ENCODE results near the gene MARK2.

Gene MARK2

DNA sequence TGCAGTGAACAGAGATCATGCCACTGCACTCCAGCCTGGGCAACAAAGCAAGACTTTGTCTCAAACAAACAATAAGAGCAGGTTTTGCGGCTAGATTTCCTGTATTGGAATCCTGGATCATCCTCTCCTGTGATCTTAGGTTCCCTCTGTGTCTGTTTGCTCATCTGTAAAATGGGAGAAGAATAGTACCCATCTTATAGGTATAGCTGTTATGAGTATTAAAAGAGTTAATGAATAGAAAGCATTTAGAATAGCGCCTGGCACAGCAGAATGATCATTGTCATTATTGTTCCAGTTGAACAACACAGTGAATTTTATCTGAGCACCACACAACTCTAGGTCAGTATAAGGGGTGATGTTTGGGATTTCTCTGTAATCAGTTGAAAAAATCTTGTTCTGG is 10.8 kb downstream of the MARK2 start:
- in situ Hi-C loops (cut with MboI; ENCODE audit: low sequenced_read_pairs, unreplicated experiment), result no loop called here
- DNase-seq (ENCODE audit: low spot score), result no peak
- TF ChIP-seq, protein P1, sequence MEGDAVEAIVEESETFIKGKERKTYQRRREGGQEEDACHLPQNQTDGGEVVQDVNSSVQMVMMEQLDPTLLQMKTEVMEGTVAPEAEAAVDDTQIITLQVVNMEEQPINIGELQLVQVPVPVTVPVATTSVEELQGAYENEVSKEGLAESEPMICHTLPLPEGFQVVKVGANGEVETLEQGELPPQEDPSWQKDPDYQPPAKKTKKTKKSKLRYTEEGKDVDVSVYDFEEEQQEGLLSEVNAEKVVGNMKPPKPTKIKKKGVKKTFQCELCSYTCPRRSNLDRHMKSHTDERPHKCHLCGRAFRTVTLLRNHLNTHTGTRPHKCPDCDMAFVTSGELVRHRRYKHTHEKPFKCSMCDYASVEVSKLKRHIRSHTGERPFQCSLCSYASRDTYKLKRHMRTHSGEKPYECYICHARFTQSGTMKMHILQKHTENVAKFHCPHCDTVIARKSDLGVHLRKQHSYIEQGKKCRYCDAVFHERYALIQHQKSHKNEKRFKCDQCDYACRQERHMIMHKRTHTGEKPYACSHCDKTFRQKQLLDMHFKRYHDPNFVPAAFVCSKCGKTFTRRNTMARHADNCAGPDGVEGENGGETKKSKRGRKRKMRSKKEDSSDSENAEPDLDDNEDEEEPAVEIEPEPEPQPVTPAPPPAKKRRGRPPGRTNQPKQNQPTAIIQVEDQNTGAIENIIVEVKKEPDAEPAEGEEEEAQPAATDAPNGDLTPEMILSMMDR (IDR thresholded peaks at IDR 0.05; ENCODE audit: borderline replicate concordance, control extremely low read depth, extremely low read depth, insufficient read depth, missing control alignments), result no peak

DNA sequence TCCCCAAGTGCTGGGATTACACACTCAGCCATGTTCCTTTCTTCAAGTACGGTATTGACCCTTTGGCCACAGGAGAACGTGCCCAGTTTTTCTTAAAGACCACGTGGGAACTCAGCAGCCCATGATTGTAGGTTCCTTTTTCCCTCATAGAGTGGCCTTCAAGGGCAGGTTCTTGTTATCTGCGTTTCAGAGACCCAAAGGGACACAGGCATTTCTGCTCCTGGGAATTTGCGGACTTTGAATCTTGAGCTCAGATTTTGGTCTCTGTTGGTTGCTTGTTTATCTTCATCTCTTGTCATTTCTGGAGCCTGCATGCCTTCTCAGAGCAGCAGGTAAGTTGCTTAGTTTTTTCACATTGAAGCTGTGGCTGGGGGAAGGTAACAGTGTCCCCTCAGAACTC is 12.0 kb downstream of the MARK2 start:
- TF ChIP-seq, protein P1 (IDR thresholded peaks at IDR 0.05; ENCODE audit: borderline replicate concordance, control extremely low read depth, extremely low read depth, insufficient read depth, missing control alignments), result no peak
- no peak for DNase-seq (ENCODE audit: low spot score)
- in situ Hi-C loops (cut with MboI; ENCODE audit: low sequenced_read_pairs, unreplicated experiment), result no loop called here

DNA sequence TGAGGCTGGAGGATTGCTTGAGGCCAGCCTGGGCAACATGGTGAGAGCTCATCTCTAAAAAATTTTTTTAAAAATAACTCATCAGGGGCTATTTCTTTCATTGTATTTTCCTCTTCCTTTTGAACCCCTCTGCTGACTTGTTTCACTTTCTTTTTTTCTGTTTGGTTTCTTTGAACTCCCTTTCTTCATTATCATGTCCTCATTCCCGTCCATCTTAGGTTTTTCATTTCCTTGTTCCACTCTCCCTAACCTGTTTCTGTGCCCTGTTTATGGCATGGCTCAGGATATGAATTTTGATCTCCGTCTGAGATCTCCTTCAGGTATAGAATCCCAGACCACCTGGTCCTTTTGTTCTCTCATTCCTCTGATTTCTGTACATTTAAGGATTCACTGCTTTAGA is 12.5 kb downstream of the MARK2 start:
- TF ChIP-seq, protein P1 (IDR thresholded peaks at IDR 0.05; ENCODE audit: borderline replicate concordance, control extremely low read depth, extremely low read depth, insufficient read depth, missing control alignments), result no peak
- DNase-seq (ENCODE audit: low spot score), result no peak
- in situ Hi-C loops (cut with MboI; ENCODE audit: low sequenced_read_pairs, unreplicated experiment), result no loop called here

DNA sequence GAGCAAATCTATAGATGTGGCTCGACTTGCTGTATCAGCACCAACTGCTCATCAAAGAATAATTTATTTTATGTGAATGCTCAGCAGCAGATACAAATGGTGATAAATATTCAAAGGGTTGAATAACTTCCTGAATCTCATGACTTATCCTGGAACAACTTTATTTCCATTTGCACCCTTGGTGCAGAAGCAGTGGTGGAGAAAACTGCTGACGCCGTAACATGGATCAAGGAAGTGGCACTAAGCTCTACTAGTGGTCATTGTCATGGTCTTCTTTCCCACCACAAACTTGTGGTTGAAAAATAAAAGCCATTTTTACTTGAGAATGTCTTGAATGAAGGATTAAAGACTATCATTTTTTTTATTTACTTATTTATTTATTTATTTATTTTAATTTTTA is 14.6 kb downstream of the MARK2 start:
- no peak for DNase-seq (ENCODE audit: low spot score)
- TF ChIP-seq, protein P1 (IDR thresholded peaks at IDR 0.05; ENCODE audit: borderline replicate concordance, control extremely low read depth, extremely low read depth, insufficient read depth, missing control alignments), result no peak
- in situ Hi-C loops (cut with MboI; ENCODE audit: low sequenced_read_pairs, unreplicated experiment), result no loop called here

DNA sequence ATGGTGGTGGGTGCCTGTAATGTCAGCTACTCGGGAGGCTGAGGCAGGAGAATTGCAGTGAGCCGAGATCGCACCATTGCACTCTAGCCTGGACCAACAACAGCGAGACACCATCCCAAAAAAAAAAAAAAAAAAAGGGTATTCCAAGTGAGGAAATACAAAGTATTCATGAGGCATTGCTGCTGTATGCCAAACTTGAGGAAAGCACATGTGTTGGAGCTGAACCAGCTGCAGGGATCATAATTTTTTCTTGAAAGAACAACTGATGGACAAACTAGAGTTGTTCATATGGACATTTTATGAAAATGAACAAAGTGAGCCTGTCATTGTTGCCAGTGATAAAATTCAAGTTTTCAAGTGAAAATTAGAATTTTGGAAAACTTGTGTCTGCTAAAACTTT is 15.8 kb downstream of the MARK2 start:
- in situ Hi-C loops (cut with MboI; ENCODE audit: low sequenced_read_pairs, unreplicated experiment), result no loop called here
- DNase-seq (ENCODE audit: low spot score), result no peak
- TF ChIP-seq, protein P1 (IDR thresholded peaks at IDR 0.05; ENCODE audit: borderline replicate concordance, control extremely low read depth, extremely low read depth, insufficient read depth, missing control alignments), result no peak

DNA sequence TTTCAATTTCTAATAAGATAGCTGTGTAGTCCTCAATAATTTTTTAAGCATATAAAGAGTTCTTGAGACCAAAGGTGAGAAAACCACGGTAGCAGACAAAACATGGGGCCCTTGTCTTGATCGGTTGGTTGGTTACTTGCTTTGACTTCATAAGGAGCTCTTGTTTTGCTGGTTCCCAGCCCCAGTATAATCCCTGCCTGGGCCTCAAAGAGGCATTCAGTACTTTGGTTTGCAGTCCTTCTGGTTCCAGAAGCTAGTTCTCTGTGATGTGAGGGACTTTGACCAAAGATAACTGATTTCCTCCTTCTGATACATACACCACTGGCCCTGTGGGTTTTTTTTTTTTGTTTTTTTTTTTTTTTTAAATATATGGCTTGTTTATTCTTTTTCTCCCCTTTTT is 17.1 kb downstream of the MARK2 start:
- in situ Hi-C loops (cut with MboI; ENCODE audit: low sequenced_read_pairs, unreplicated experiment), result no loop called here
- TF ChIP-seq, protein P1 (IDR thresholded peaks at IDR 0.05; ENCODE audit: borderline replicate concordance, control extremely low read depth, extremely low read depth, insufficient read depth, missing control alignments), result no peak
- no peak for DNase-seq (ENCODE audit: low spot score)
